Inflammatory macrophage (primary cell): ENCODE measurements around the gene KSR2.

Source experiments
- DNase-seq, 2 donors: peaks; one replicate each; pipeline ENCODE4 v3.0.0-alpha.2; 2020 to 2022

KSR2 gene

DNA sequence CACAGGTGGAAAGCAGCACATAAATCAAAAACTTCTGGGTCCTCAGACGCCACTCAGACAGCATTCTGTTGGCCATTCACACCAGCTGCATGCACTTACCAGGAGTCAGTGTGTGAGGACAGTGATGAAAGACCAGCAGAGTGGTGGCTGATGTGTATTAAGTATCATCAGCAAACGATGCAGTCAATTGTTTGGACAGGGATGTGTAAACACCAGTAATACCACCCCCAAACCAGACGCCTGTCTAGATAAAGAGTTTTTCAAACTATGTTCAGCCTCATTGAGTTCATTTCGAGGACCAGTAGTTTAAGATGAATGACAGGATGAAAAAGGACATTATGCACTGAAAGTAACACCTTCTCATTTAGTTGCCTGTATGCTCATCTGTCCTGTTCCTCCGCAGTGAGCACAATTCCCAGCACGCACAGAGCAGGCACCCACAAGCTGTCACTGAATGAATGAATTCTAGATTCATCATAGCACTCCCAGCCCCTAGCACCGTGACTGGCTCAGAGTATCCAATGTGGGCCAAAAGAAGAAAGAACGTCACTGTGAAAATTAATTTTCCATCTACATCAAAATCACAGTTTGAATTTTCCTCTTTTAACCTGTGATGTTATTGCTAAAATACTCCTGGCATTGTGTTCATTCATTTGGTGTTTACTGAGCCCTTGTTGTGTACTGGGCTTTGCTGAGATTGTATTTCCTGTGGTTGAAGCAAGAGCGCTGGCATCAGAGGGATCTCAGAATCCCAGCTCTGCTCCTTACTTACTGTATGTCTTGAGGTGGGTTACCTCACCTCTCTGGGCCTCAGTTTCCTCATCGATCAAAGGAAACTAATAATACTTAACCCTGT is 482.6 kb downstream of the KSR2 start:
- DNase-seq: no peak

DNA sequence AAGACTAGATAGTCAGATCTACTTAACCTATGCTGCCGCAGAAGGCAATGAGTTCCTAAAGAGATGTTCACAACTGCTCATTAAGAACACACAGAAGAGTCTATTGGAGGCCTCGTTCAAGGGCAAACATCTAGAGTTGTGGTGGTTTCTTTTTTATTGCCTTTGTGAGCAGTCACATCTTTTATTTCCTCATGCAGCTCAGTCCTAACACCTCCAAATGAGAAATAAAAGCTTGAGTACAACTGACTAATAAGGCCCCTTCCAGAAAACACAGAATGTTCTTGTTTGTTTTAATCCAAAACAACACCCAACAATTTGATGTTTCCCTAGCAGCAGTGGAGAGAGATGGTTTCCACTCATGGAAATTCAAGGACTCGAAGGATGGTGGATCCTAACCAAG is 483.9 kb downstream of the KSR2 start:
- no peak for DNase-seq

- DNase-seq: no peak
Observed at GRCh38 chr12:117483501-117483900, 485.3 kb downstream of the KSR2 start.

DNA sequence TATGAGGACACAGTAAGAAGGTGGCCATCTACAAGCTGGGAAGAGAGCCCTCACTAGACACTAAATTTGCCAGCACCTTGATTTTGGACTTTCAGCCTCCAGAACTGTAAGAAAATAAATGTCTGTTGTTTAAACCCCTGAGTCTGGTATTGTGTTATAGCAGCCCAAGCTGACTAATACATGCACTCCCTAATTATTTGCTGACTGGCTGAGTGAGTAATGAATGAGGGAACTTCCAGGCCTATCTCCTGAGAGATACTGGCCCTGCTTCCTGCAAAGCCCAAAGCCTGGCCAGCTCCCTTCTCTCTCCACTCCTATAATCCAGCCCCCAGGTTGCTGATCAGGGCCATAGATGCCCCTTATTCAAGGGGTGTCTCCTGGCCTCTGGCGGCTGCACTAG is 487.3 kb downstream of the KSR2 start:
- DNase-seq: no peak

GRCh38 chr12:117476341-117476740 is 492.4 kb downstream of the KSR2 start:
- no peak for DNase-seq

- no peak for DNase-seq
Observed at GRCh38 chr12:117473856-117474255, 494.9 kb downstream of the KSR2 start.

- no peak for DNase-seq
Observed at GRCh38 chr12:117472983-117473382, 495.8 kb downstream of the KSR2 start.

GRCh38 chr12:117470804-117471203 is 498.0 kb downstream of the KSR2 start:
- peak; percentile 22 to 31 for DNase-seq

GRCh38 chr12:117469883-117470483 is 498.8 kb downstream of the KSR2 start:
- no peak for DNase-seq

GRCh38 chr12:117468016-117468415 is 500.8 kb downstream of the KSR2 start:
- no peak for DNase-seq

DNA sequence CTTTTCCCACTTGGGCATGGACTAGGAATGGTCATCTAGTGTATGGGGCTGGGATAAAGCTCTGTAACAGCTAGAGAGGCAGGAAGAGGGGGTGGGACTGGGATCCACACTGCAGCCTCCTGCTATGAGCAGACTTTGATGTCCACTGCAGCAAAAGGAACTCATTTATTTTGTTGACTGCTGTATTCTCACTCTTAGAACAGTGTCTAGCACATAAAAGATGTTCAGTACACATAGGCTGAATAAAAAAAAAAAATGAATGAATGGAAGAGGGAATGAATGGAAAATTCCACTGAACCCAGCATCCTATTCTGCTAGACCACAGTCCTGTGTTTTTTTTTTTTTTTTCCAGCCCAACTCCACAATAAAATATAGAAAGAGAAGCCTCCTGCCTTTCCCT is 501.2 kb downstream of the KSR2 start:
- DNase-seq: no peak

GRCh38 chr12:117466677-117467362 is 502.0 kb downstream of the KSR2 start:
- DNase-seq: no peak

GRCh38 chr12:117461732-117462131 is 507.1 kb downstream of the KSR2 start:
- no peak for DNase-seq

DNA sequence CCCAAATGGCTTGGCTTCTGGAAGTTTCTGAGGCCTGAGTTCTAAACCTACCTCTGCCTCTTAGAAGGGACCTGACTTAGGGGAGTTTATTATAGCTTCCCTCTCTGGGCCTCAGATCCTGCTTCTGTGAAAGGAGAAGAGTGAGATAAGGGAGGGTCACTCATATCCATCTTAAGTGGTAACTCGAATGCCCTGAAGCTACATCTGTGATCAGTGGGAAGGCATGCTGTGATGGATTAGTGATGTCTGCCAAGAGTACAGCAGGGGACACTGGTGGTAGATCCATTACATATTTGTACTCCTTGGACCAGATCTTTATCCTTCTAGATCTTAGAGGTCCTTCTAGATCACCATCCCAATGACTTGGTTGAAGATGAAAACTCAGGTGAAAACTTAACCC is 509.6 kb downstream of the KSR2 start:
- DNase-seq: no peak

GRCh38 chr12:117457189-117457588 is 511.6 kb downstream of the KSR2 start:
- no peak for DNase-seq

DNA sequence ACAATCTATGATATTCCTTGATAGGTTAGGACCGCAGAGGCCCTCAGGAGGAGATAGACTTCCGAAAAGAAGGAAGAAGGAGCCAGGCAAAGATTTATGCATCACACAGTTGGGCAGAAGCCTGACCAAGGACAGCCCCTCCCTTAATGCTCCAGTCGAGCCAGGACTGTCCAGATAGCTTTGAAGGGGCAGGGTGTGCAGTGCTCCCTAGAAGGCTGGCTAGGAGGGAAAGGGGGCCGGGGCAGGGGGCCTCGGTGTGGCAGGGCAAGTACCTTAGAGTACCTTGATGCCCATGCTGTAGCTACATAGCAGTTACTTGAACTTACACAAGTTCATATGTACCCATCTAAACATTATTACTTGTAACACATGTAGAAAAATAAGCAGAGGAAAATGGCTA is 512.7 kb downstream of the KSR2 start:
- DNase-seq: no peak

DNA sequence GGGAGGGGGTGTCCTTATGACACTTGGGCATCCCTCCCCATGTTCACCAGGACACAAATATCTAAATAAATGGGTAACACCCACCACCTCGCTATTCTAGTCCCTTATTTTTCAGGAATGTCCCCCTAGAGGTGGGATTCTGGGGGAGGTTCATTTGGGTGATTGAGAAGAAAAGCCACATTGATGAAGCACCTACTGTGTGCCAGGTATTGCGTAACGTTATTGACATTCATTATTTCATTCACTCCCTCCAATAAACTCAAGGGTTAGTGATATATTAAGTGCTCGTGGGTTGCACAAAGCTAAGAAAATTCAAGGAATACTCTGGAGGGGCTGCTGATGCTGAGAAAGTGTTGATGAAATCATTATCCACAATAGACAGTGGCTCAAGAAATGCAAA is 514.8 kb downstream of the KSR2 start:
- no peak for DNase-seq

DNA sequence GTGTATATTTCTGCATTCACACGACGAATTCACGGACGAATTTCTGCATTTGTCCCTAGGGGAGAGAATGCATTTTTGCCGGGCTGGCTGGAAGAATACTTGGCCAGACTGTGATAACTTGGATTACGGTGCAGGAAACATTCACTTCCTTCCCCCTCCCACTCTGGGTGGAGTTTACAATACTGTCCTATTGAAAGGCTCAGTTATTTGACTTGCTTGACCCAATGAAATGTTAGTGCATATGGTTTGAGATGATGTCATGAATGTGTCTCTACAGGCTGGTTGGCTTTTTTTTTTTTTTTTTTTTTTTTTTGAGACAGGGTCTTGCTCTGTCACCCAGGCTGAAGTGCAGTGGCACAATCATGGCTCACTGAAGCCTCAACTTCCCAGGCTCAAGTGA is 516.7 kb downstream of the KSR2 start:
- no peak for DNase-seq

DNA sequence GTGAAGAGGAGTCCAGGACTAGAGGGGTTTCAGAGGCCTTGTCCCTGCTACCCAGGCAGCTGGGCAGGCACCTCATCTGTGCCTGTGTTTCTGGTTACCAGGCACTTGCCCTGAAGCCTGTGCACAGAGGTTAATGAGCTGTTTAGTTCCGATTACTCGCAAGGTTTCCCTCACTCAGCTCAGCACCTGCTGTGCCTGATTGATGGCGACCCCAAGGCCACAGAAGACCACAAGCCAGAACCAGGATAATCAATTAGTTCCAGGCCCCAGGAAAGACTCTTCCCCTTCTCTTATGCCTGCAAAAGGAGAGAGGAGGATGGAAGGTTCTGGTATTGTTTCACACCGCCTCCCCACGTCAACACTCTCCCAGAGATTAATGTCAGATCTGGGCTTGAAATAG is 518.6 kb downstream of the KSR2 start:
- DNase-seq: no peak

DNA sequence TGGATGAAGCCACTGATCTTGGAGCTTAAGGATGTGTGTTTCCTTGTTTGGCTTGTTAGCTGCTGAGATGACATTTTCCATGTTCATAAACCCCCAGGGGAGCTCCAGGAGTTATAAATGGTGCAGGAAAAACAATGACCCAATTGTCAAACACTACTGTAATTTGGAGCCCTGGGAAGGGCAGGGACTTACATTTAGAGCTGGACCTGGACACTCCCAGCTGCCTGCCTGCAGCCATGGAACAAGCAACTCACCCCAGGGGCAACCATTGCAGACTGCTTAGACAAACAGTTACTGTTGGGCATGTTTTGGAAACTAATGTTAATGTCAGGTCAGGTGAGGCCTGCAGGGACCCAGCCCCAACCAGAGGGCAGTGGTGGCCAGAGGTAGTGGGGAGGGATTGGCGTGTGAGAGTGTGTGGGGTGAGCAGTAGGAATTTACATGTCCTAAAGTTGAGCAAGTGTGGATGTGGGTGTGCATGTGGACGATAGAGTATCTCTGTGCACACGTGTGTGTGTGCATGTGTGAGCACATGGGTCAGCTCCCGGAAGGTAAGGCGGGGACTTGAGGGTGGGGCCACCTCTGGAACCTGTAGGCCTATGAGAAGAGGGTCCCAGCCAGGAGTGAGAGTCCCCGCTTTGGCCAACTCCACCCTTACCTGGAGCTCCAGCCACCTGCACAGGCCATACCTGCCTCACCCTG is 521.0 kb downstream of the KSR2 start:
- no peak for DNase-seq

- DNase-seq: no peak
Observed at GRCh38 chr12:117444781-117445180, 524.0 kb downstream of the KSR2 start.

DNA sequence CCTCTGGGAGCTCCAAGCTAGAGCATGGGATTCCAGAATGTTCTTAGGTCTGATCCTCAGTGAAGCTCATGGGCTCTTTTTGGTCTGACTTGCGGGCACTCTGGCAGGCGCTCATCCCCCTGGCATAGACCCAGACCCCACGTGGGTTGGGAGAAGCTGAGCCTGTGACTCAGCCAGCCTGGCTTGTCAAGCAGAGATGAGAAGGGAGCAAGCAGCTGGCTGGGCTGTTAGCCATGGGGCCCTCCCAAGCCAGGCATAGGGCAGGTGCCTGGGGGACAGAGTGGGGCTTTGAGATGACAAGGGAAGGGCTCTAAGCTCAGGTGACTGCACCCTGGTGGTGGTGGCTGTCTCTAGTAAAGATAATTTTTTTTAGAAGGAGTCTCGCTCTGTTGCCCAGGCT is 527.0 kb downstream of the KSR2 start:
- no peak for DNase-seq

DNA sequence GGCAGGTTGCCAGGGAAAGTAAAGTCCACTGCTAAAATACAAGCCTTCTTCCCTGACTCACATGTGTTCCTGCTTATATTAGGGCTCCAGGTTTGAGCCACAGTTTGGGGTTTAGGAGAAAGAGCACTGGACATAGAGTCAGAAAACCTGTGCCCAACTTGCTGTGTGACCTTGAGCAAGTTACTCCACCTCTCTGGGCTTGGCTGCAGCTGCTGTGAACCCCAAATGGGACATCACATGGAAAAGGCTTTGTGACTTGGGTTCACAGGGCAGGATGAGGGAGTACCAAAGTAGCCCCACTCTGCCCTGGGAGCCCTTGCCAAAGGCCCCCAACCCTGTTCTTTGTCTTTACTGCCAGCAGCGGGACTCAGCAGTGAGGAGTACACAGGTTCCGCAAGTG is 528.4 kb downstream of the KSR2 start:
- no peak for DNase-seq
